ENCODE measurements around the gene DDA1. TPM values are rescaled to one million over a fixed set of nuclear protein-coding genes. Genes with fewer than 3 reads are reported as not detected.

DDA1 gene
- total and polyA plus RNA-seq, 2 of the 13 experiments (the other 11 are each of a cell fraction or from before 2014, with no cell fraction given): 24.5 to 26.0 TPM

DNA sequence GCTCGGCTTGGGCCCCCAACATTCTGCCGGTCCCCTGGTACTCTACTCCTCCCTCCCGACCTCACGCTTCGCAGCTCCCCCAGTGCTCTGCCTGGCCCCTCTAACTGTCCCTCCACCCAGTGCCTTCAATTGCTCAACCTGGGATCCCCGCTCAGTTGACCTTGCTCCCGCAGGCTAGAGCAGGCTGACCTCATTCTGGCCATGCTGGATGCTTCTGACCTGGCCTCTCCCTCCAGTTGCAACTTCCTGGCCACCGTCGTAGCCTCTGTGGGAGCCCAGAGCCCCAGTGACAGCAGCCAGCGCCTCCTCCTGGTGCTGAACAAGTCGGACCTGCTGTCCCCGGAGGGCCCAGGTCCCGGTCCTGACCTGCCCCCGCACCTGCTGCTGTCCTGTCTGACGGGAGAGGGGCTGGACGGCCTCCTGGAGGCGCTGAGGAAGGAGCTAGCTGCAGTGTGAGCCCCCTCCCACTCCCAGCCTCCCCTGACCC lies 31.6 kb downstream of the DDA1 start (continued):
- TF ChIP-seq TOPORS (CRISPR knock-in tag; IDR thresholded peaks at IDR 0.05) (no peak), MAFG (CRISPR knock-in tag; IDR thresholded peaks at IDR 0.05) (no peak), ZFAT (CRISPR knock-in tag; conservative IDR thresholded peaks at IDR 0.05) (no peak), MED1 (CRISPR knock-in tag; IDR thresholded peaks at IDR 0.05) (peak; percentile 65), FOSL2 (CRISPR knock-in tag; IDR thresholded peaks at IDR 0.05) (peak; percentile 27; the same call in 1 of the 2 replicates), NR2F1 (CRISPR knock-in tag; IDR thresholded peaks at IDR 0.05) (peak in 1 of 2 experiments; percentile 77; a peak in 3 of 4 replicates)
- TF ChIP-seq, protein P1, sequence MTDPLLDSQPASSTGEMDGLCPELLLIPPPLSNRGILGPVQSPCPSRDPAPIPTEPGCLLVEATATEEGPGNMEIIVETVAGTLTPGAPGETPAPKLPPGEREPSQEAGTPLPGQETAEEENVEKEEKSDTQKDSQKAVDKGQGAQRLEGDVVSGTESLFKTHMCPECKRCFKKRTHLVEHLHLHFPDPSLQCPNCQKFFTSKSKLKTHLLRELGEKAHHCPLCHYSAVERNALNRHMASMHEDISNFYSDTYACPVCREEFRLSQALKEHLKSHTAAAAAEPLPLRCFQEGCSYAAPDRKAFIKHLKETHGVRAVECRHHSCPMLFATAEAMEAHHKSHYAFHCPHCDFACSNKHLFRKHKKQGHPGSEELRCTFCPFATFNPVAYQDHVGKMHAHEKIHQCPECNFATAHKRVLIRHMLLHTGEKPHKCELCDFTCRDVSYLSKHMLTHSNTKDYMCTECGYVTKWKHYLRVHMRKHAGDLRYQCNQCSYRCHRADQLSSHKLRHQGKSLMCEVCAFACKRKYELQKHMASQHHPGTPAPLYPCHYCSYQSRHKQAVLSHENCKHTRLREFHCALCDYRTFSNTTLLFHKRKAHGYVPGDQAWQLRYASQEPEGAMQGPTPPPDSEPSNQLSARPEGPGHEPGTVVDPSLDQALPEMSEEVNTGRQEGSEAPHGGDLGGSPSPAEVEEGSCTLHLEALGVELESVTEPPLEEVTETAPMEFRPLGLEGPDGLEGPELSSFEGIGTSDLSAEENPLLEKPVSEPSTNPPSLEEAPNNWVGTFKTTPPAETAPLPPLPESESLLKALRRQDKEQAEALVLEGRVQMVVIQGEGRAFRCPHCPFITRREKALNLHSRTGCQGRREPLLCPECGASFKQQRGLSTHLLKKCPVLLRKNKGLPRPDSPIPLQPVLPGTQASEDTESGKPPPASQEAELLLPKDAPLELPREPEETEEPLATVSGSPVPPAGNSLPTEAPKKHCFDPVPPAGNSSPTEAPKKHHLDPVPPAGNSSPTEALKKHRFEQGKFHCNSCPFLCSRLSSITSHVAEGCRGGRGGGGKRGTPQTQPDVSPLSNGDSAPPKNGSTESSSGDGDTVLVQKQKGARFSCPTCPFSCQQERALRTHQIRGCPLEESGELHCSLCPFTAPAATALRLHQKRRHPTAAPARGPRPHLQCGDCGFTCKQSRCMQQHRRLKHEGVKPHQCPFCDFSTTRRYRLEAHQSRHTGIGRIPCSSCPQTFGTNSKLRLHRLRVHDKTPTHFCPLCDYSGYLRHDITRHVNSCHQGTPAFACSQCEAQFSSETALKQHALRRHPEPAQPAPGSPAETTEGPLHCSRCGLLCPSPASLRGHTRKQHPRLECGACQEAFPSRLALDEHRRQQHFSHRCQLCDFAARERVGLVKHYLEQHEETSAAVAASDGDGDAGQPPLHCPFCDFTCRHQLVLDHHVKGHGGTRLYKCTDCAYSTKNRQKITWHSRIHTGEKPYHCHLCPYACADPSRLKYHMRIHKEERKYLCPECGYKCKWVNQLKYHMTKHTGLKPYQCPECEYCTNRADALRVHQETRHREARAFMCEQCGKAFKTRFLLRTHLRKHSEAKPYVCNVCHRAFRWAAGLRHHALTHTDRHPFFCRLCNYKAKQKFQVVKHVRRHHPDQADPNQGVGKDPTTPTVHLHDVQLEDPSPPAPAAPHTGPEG (CRISPR knock-in tag; IDR thresholded peaks at IDR 0.05): peak; percentile 94
- TF ChIP-seq, protein P2, sequence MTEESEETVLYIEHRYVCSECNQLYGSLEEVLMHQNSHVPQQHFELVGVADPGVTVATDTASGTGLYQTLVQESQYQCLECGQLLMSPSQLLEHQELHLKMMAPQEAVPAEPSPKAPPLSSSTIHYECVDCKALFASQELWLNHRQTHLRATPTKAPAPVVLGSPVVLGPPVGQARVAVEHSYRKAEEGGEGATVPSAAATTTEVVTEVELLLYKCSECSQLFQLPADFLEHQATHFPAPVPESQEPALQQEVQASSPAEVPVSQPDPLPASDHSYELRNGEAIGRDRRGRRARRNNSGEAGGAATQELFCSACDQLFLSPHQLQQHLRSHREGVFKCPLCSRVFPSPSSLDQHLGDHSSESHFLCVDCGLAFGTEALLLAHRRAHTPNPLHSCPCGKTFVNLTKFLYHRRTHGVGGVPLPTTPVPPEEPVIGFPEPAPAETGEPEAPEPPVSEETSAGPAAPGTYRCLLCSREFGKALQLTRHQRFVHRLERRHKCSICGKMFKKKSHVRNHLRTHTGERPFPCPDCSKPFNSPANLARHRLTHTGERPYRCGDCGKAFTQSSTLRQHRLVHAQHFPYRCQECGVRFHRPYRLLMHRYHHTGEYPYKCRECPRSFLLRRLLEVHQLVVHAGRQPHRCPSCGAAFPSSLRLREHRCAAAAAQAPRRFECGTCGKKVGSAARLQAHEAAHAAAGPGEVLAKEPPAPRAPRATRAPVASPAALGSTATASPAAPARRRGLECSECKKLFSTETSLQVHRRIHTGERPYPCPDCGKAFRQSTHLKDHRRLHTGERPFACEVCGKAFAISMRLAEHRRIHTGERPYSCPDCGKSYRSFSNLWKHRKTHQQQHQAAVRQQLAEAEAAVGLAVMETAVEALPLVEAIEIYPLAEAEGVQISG (CRISPR knock-in tag; IDR thresholded peaks at IDR 0.05): peak; percentile 75
- TF ChIP-seq, protein P3, sequence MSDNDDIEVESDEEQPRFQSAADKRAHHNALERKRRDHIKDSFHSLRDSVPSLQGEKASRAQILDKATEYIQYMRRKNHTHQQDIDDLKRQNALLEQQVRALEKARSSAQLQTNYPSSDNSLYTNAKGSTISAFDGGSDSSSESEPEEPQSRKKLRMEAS (IDR thresholded peaks at IDR 0.05): peak; percentile 89
- TF ChIP-seq, protein P4, sequence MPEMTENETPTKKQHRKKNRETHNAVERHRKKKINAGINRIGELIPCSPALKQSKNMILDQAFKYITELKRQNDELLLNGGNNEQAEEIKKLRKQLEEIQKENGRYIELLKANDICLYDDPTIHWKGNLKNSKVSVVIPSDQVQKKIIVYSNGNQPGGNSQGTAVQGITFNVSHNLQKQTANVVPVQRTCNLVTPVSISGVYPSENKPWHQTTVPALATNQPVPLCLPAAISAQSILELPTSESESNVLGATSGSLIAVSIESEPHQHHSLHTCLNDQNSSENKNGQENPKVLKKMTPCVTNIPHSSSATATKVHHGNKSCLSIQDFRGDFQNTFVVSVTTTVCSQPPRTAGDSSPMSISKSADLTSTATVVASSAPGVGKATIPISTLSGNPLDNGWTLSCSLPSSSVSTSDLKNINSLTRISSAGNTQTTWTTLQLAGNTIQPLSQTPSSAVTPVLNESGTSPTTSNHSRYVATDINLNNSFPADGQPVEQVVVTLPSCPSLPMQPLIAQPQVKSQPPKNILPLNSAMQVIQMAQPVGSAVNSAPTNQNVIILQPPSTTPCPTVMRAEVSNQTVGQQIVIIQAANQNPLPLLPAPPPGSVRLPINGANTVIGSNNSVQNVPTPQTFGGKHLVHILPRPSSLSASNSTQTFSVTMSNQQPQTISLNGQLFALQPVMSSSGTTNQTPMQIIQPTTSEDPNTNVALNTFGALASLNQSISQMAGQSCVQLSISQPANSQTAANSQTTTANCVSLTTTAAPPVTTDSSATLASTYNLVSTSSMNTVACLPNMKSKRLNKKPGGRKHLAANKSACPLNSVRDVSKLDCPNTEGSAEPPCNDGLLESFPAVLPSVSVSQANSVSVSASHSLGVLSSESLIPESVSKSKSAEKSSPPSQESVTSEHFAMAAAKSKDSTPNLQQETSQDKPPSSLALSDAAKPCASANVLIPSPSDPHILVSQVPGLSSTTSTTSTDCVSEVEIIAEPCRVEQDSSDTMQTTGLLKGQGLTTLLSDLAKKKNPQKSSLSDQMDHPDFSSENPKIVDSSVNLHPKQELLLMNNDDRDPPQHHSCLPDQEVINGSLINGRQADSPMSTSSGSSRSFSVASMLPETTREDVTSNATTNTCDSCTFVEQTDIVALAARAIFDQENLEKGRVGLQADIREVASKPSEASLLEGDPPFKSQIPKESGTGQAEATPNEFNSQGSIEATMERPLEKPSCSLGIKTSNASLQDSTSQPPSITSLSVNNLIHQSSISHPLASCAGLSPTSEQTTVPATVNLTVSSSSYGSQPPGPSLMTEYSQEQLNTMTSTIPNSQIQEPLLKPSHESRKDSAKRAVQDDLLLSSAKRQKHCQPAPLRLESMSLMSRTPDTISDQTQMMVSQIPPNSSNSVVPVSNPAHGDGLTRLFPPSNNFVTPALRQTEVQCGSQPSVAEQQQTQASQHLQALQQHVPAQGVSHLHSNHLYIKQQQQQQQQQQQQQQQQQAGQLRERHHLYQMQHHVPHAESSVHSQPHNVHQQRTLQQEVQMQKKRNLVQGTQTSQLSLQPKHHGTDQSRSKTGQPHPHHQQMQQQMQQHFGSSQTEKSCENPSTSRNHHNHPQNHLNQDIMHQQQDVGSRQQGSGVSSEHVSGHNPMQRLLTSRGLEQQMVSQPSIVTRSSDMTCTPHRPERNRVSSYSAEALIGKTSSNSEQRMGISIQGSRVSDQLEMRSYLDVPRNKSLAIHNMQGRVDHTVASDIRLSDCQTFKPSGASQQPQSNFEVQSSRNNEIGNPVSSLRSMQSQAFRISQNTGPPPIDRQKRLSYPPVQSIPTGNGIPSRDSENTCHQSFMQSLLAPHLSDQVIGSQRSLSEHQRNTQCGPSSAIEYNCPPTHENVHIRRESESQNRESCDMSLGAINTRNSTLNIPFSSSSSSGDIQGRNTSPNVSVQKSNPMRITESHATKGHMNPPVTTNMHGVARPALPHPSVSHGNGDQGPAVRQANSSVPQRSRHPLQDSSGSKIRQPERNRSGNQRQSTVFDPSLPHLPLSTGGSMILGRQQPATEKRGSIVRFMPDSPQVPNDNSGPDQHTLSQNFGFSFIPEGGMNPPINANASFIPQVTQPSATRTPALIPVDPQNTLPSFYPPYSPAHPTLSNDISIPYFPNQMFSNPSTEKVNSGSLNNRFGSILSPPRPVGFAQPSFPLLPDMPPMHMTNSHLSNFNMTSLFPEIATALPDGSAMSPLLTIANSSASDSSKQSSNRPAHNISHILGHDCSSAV (CRISPR knock-in tag; IDR thresholded peaks at IDR 0.05; ENCODE audit: borderline replicate concordance): no peak
- TF ChIP-seq, protein P5, sequence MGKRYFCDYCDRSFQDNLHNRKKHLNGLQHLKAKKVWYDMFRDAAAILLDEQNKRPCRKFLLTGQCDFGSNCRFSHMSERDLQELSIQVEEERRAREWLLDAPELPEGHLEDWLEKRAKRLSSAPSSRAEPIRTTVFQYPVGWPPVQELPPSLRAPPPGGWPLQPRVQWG (CRISPR knock-in tag; IDR thresholded peaks at IDR 0.05; ENCODE audit: borderline replicate concordance, low read depth): no peak
